HUES64 (cell line): ENCODE results near the gene COPZ1.
"Not testable (repeated sequence)": the region's sequence is repeated elsewhere in the genome, so short reads cannot be mapped to it uniquely, and the experiment has no call there.

Experiments
- H3K27ac ChIP-seq: 2 replicates; pipeline ENCODE4 v1.7.0; 2013; ENCODE audit warnings: low read depth, low read length, inconsistent platforms
- H3K27me3 ChIP-seq: 2 replicates; pipeline ENCODE4 v1.6.1; 2013; ENCODE audit warnings: mild to moderate bottlenecking, low read length; ENCODE audit not compliant: insufficient read depth
- H3K36me3 ChIP-seq: 2 replicates; pipeline ENCODE4 v1.6.1; 2013; ENCODE audit warnings: mild to moderate bottlenecking, low read length; ENCODE audit not compliant: insufficient read depth
- H3K4me1 ChIP-seq: 2 replicates; pipeline ENCODE4 v1.6.1; 2013; ENCODE audit warnings: mild to moderate bottlenecking, low read length, moderate library complexity; ENCODE audit not compliant: insufficient read depth
- H3K4me3 ChIP-seq: 2 replicates; pipeline ENCODE4 v1.5.1; 2013; ENCODE audit warnings: mild to moderate bottlenecking, low read length, moderate library complexity
- H3K9ac ChIP-seq: 2 replicates; pipeline ENCODE4 v1.6.1; 2013; ENCODE audit warnings: mild to moderate bottlenecking, low read depth, low read length
- H3K9me3 ChIP-seq: 2 replicates; pipeline ENCODE4 v1.6.1; 2013; ENCODE audit warnings: low read depth, low read length; ENCODE audit not compliant: insufficient read depth
- WGBS: fragments of 150-250, 120-280 bp; methylation state at CpG from one replicate; pipeline ENCODE4 v1.1.7; 2013; ENCODE audit warnings: missing lambda C conversion rate; 5-methylcytosine and 5-hydroxymethylcytosine counted together

Gene COPZ1

GRCh38 chr12:54354271-54354670, 29.3 kb downstream of the COPZ1 start:
- peaks cover 79% of the 10 kb centered on the region for H3K4me1 ChIP-seq
- H3K9ac ChIP-seq, H3K27ac ChIP-seq, H3K4me3 ChIP-seq, H3K36me3 ChIP-seq, H3K9me3 ChIP-seq, H3K27me3 ChIP-seq: not testable (repeated sequence)
- 85% methylated on average over 7 of the region's 7 CpGs for WGBS

- no peak overlapping the region; the same call in 1 of the 2 replicates for H3K4me3 ChIP-seq
- peak overlapping the region; percentile 63; the same call in 1 of the 2 replicates for H3K9ac ChIP-seq
- peaks cover 8% of the 10 kb centered on the region; the same call in 1 of the 2 replicates for H3K27me3 ChIP-seq
- no peaks in the 10 kb centered on the region for H3K36me3 ChIP-seq
- H3K9me3 ChIP-seq: no peaks in the 10 kb centered on the region
- H3K4me1 ChIP-seq: peaks cover 79% of the 10 kb centered on the region
- WGBS: 67% methylated on average over 6 of the region's 6 CpGs
- peak overlapping the region; percentile 75 for H3K27ac ChIP-seq
Measured at GRCh38 chr12:54355104-54355815, 30.3 kb downstream of the COPZ1 start.

- Histone ChIP-seq H3K4me1 (peaks cover 75% of the 10 kb centered on the region), H3K27ac (peak overlapping the region; percentile 75), H3K36me3 (no peaks in the 10 kb centered on the region), H3K27me3 (peaks cover 8% of the 10 kb centered on the region; the same call in 1 of the 2 replicates), H3K9ac (peak overlapping the region; percentile 63), H3K9me3 (no peaks in the 10 kb centered on the region), H3K4me3 (peak overlapping the region; percentile 71; the same call in 1 of the 2 replicates)
- WGBS: 78% methylated on average over 3 of the region's 3 CpGs
Measured at GRCh38 chr12:54356228-54356627, 31.3 kb downstream of the COPZ1 start.

- Histone ChIP-seq H3K4me1 (peaks cover 68% of the 10 kb centered on the region), H3K9ac (peak overlapping the region; percentile 43), H3K36me3 (no peaks in the 10 kb centered on the region)
Measured at GRCh38 chr12:54356951-54357356, 32.0 kb downstream of the COPZ1 start.

GRCh38 chr12:54357506-54358190, 32.7 kb downstream of the COPZ1 start:
- Histone ChIP-seq H3K9ac (peak overlapping the region; percentile 65; the same call in 1 of the 2 replicates), H3K4me3 (peak overlapping the region; percentile 71), H3K27me3 (no peaks in the 10 kb centered on the region), H3K9me3 (no peaks in the 10 kb centered on the region), H3K36me3 (no peaks in the 10 kb centered on the region), H3K4me1 (peaks cover 63% of the 10 kb centered on the region), H3K27ac (peak overlapping the region; percentile 1; the same call in 1 of the 2 replicates)
- 40% methylated on average over 1 of the region's 2 CpGs for WGBS

More at GRCh38 chr12:54356951-54357356, 32.0 kb downstream of the COPZ1 start:
- Histone ChIP-seq H3K9me3 (no peaks in the 10 kb centered on the region), H3K27ac (peak overlapping the region; percentile 75; the same call in 1 of the 2 replicates), H3K27me3 (peaks cover under 1% of the 10 kb centered on the region; the same call in 1 of the 2 replicates), H3K4me3 (peak overlapping the region; percentile 71)
- WGBS: 49% methylated on average over 4 of the region's 4 CpGs

- Histone ChIP-seq H3K4me1 (peaks cover 57% of the 10 kb centered on the region), H3K4me3 (peak overlapping the region; percentile 71), H3K36me3 (no peaks in the 10 kb centered on the region), H3K9me3 (no peaks in the 10 kb centered on the region), H3K27me3 (no peaks in the 10 kb centered on the region), H3K27ac (peak overlapping the region; percentile 74; the same call in 1 of the 2 replicates), H3K9ac (peak overlapping the region; percentile 65)
- 4% methylated on average over 15 of the region's 15 CpGs for WGBS
Measured at GRCh38 chr12:54358191-54358944, 33.4 kb downstream of the COPZ1 start.

- Histone ChIP-seq H3K9ac (peak overlapping the region; percentile 65), H3K27ac (peak overlapping the region; percentile 74), H3K9me3 (no peaks in the 10 kb centered on the region), H3K4me1 (peaks cover 53% of the 10 kb centered on the region), H3K27me3 (no peaks in the 10 kb centered on the region), H3K36me3 (no peaks in the 10 kb centered on the region), H3K4me3 (peak overlapping the region; percentile 71)
- 2% methylated on average over 33 of the region's 40 CpGs for WGBS
Measured at GRCh38 chr12:54358945-54359761, 34.2 kb downstream of the COPZ1 start.

GRCh38 chr12:54359762-54360351, 34.9 kb downstream of the COPZ1 start:
- no peaks in the 10 kb centered on the region for H3K36me3 ChIP-seq
- peak overlapping the region; percentile 66 for H3K4me3 ChIP-seq
- 58% methylated on average over 9 of the region's 9 CpGs for WGBS
- H3K27ac ChIP-seq: peak overlapping the region; percentile 37
- no peaks in the 10 kb centered on the region for H3K27me3 ChIP-seq
- H3K9me3 ChIP-seq: no peaks in the 10 kb centered on the region
- H3K4me1 ChIP-seq: peaks cover 50% of the 10 kb centered on the region
- H3K9ac ChIP-seq: peak overlapping the region; percentile 40; the same call in 1 of the 2 replicates

GRCh38 chr12:54360717-54361456, 36.0 kb downstream of the COPZ1 start:
- no peaks in the 10 kb centered on the region for H3K9me3 ChIP-seq
- peaks cover 39% of the 10 kb centered on the region for H3K4me1 ChIP-seq
- H3K36me3 ChIP-seq: no peaks in the 10 kb centered on the region
- H3K27ac ChIP-seq: no peak overlapping the region
- 58% methylated on average over 14 of the region's 16 CpGs for WGBS
- H3K9ac ChIP-seq: no peak overlapping the region
- no peak overlapping the region for H3K4me3 ChIP-seq
- H3K27me3 ChIP-seq: no peaks in the 10 kb centered on the region
